ENCODE measurements around the gene SHTN1.

GRCh38 chr10:116994113-116994890 lies 10.7 kb downstream of the SHTN1 start:
- no peak for TF ChIP-seq POLR2AphosphoS5 (IDR thresholded peaks at IDR 0.05)
- TF ChIP-seq CTCF (IDR thresholded peaks at IDR 0.05): no peak
- TF ChIP-seq POLR2A (IDR thresholded peaks at IDR 0.05): no peak
- no peak for TF ChIP-seq EP300 (IDR thresholded peaks at IDR 0.05)

Data from stomach (tissue), 4 donors.